H1 (cell line): Measurements from ENCODE around the gene KIFC1.
A peak's percentile ranks its signal among the peaks of the same experiment; 100 is the strongest.

ENCODE experiments used
- EP300 ChIP-seq, 2 experiments: IDR thresholded peaks; 1 replicate in 1 of 2; 2 replicates in 1 of 2; pipeline ENCODE4 v1.6.1; 2011 to 2012; ENCODE audit warnings: low read depth in 2 of 2, low read length in 2 of 2, mild to moderate bottlenecking in 2 of 2, borderline replicate concordance in 1 of 2, inconsistent platforms in 1 of 2, moderate library complexity in 1 of 2
- EZH2 ChIP-seq: fragments of 200-600 bp; sonication (generic); IDR thresholded peaks from 2 replicates; pipeline ENCODE4 v1.7.1; 2012; ENCODE audit warnings: low read depth, mild to moderate bottlenecking, moderate library complexity, low read length, inconsistent platforms; ENCODE audit not compliant: severe bottlenecking
- NRF1 ChIP-seq: IDR thresholded peaks from 2 replicates; pipeline ENCODE4 v1.6.1; 2011; ENCODE audit warnings: mild to moderate bottlenecking, low read depth, low read length, improper control_type of control experiment
- POLR2A ChIP-seq, 2 experiments: IDR thresholded peaks; 1 replicate in 1 of 2; 2 replicates in 1 of 2; pipeline ENCODE4 v1.6.1; 2011; ENCODE audit warnings: low read depth in 2 of 2, low read length in 2 of 2, mild to moderate bottlenecking in 2 of 2; ENCODE audit errors: control extremely low read depth in 1 of 2
- RAD21 ChIP-seq, 2 experiments: IDR thresholded peaks in 1 of 2; conservative IDR thresholded peaks in 1 of 2; 2 replicates each; pipeline ENCODE4 v1.6.1; 2011; ENCODE audit warnings: low read depth in 2 of 2, low read length in 2 of 2, improper control_type of control experiment in 1 of 2, inconsistent platforms in 1 of 2, mild to moderate bottlenecking in 1 of 2, moderate library complexity in 1 of 2
- RNF2 ChIP-seq: fragments of 200-900, 300-1000 bp; sonication (generic); IDR thresholded peaks from 2 replicates; pipeline ENCODE4 v1.7.1; 2016; ENCODE audit warnings: borderline replicate concordance, low read depth, mild to moderate bottlenecking, antibody characterized with exemption, low read length; ENCODE audit not compliant: poor library complexity, severe bottlenecking; ENCODE audit errors: missing control alignments
- SP1 ChIP-seq: IDR thresholded peaks from 2 replicates; pipeline ENCODE4 v1.6.1; 2011; ENCODE audit warnings: low read depth, low read length
- TAF1 ChIP-seq: IDR thresholded peaks from 2 replicates; pipeline ENCODE4 v1.6.1; 2011; ENCODE audit warnings: mild to moderate bottlenecking, low read depth, low read length
- TAF7 ChIP-seq: optimal IDR thresholded peaks from 2 replicates; pipeline ENCODE3; 2011; ENCODE audit warnings: low read depth, mild to moderate bottlenecking, inconsistent platforms, low read length, moderate library complexity, borderline replicate concordance
- TF ChIP-seq, protein P1 (sequence below): IDR thresholded peaks from 2 replicates; pipeline ENCODE4 v1.6.1; 2012; ENCODE audit warnings: inconsistent platforms
- TF ChIP-seq, protein P2 (sequence below), 3 experiments: IDR thresholded peaks; 1 replicate in 2 of 3; 2 replicates in 1 of 3; pipeline versions ENCODE4 v1.5.1 to v1.6.1; 2011; ENCODE audit warnings: low read length in 3 of 3, mild to moderate bottlenecking in 3 of 3, inconsistent platforms in 2 of 3, low read depth in 1 of 3, moderate library complexity in 1 of 3; ENCODE audit not compliant: insufficient read depth in 1 of 3; ENCODE audit errors: control extremely low read depth in 1 of 3
- TF ChIP-seq, protein P3 (sequence below): IDR thresholded peaks from 2 replicates; pipeline ENCODE4 v1.6.1; 2012; ENCODE audit warnings: inconsistent platforms

DNA sequence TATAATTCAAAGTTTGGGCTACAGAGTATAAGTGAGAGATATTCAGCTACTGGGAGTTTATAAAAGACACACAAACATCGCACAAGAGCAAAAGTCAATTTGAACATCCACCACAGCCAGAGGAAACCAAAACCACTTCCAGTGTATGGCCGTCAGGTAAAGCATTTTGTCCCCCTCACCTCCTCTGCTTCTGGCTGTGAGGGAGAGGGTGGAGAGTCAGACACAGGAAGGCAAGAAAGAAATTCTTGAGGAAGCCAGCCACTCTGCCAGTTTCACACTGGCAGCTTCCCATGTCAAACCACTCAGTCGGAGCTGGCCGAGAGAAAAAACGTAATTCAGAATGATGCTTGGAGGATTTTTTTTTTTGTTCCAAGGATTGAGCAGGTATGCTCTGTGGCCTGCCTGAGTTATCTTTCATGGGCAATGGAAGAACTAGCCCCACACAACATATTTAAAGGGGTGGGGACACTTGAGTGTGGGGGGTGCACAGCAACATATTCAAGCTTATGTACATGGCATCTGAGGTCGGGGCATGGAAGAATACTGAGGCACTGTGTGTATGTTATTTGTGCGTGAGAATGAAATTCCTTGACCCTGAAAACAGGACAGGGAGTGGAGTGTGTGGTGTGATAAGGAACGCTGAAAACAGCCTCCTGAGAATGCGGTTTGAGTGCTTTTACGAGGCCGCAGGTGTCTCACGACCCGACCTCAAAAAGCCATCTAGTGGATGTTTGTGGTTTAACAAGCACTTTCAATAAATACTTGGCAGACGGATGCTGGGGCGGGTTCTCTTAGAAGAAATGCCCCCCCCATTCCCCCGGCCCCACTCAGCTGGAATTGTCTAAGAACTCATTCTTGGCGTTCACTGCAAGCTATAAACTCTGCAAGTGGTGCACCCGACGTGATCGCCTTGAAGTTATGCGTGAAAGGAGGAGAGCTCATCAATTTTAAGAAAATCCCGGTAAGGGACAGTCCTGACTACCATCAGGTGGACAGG lies 46.6 kb upstream of the KIFC1 start:
- TF ChIP-seq TAF1 (no peak), EP300 (IDR thresholded peaks at IDR 0.05; ENCODE audit: borderline replicate concordance in 1 of 2, low read depth in 2 of 2, low read length in 2 of 2) (no peak), RNF2 (no peak), TAF7 (no peak), EZH2 (no peak), SP1 (no peak), POLR2A (IDR thresholded peaks at IDR 0.05; ENCODE audit: control extremely low read depth in 1 of 2, low read depth in 2 of 2, low read length in 2 of 2) (no peak), NRF1 (no peak), RAD21 (IDR thresholded peaks at IDR 0.05 in 1 of 2, conservative IDR thresholded peaks at IDR 0.05 in 1 of 2; ENCODE audit: low read depth in 2 of 2, low read length in 2 of 2) (peak; percentile 44 to 60)
- TF ChIP-seq, protein P1, sequence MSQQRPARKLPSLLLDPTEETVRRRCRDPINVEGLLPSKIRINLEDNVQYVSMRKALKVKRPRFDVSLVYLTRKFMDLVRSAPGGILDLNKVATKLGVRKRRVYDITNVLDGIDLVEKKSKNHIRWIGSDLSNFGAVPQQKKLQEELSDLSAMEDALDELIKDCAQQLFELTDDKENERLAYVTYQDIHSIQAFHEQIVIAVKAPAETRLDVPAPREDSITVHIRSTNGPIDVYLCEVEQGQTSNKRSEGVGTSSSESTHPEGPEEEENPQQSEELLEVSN = no peak
- TF ChIP-seq, protein P2, sequence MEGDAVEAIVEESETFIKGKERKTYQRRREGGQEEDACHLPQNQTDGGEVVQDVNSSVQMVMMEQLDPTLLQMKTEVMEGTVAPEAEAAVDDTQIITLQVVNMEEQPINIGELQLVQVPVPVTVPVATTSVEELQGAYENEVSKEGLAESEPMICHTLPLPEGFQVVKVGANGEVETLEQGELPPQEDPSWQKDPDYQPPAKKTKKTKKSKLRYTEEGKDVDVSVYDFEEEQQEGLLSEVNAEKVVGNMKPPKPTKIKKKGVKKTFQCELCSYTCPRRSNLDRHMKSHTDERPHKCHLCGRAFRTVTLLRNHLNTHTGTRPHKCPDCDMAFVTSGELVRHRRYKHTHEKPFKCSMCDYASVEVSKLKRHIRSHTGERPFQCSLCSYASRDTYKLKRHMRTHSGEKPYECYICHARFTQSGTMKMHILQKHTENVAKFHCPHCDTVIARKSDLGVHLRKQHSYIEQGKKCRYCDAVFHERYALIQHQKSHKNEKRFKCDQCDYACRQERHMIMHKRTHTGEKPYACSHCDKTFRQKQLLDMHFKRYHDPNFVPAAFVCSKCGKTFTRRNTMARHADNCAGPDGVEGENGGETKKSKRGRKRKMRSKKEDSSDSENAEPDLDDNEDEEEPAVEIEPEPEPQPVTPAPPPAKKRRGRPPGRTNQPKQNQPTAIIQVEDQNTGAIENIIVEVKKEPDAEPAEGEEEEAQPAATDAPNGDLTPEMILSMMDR (IDR thresholded peaks at IDR 0.05; ENCODE audit: control extremely low read depth in 1 of 3, insufficient read depth in 1 of 3, low read depth in 1 of 3, low read length in 3 of 3) = peak in 2 of 3 experiments; percentile 60 to 68; a peak in 3 of 4 replicates
- TF ChIP-seq, protein P3, sequence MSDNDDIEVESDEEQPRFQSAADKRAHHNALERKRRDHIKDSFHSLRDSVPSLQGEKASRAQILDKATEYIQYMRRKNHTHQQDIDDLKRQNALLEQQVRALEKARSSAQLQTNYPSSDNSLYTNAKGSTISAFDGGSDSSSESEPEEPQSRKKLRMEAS = no peak
